HEK293 (cell line): Measurements from ENCODE around the gene NEK7.

Experiments used
- KLF16 ChIP-seq: fragments of 450-650 bp; formaldehyde crosslinking; IDR thresholded peaks from 2 replicates; pipeline ENCODE4 v1.5.1; 2017; ENCODE audit warnings: missing biosample characterization, missing genetic modification characterization
- SETDB1 ChIP-seq: IDR thresholded peaks from one replicate; pipeline ENCODE4 v1.6.1; 2017; ENCODE audit warnings: mild to moderate bottlenecking, low read length, moderate library complexity, mixed read lengths; ENCODE audit not compliant: insufficient read length
- ZNF10 ChIP-seq: fragments of 450-650 bp; formaldehyde crosslinking; IDR thresholded peaks from 2 replicates; pipeline ENCODE4 v1.5.1; 2017; ENCODE audit warnings: missing biosample characterization, missing genetic modification characterization
- ZNF426 ChIP-seq: fragments of 450-650 bp; formaldehyde crosslinking; IDR thresholded peaks from 2 replicates; pipeline ENCODE4 v1.5.1; 2017; ENCODE audit warnings: missing biosample characterization, missing genetic modification characterization, mild to moderate bottlenecking, inconsistent platforms, moderate library complexity
- ZNF596 ChIP-seq: fragments of 450-650 bp; IDR thresholded peaks from 2 replicates; pipeline ENCODE4 v1.5.0; 2018; ENCODE audit warnings: missing biosample characterization, mild to moderate bottlenecking, missing genetic modification characterization, moderate library complexity
- ZNF610 ChIP-seq: fragments of 450-650 bp; formaldehyde crosslinking; IDR thresholded peaks from 2 replicates; pipeline ENCODE4 v1.5.1; 2016; ENCODE audit warnings: missing biosample characterization, missing genetic modification characterization, borderline replicate concordance
- ZNF76 ChIP-seq: fragments of 450-650 bp; formaldehyde crosslinking; IDR thresholded peaks from 2 replicates; pipeline ENCODE4; 2016; ENCODE audit warnings: low read depth, missing biosample characterization, missing genetic modification characterization, borderline replicate concordance
- TF ChIP-seq, protein P1 (sequence below): fragments of 450-650 bp; formaldehyde crosslinking; IDR thresholded peaks from 2 replicates; pipeline ENCODE4 v1.5.1; 2016; ENCODE audit warnings: missing biosample characterization, missing genetic modification characterization
- TF ChIP-seq, protein P2 (sequence below): fragments of 450-650 bp; formaldehyde crosslinking; IDR thresholded peaks from 2 replicates; pipeline ENCODE4 v1.5.1; 2016; ENCODE audit warnings: missing biosample characterization, missing genetic modification characterization
- TF ChIP-seq, protein P3 (sequence below): fragments of 450-650 bp; formaldehyde crosslinking; IDR thresholded peaks from 2 replicates; pipeline ENCODE4 v1.5.1; 2016; ENCODE audit warnings: missing biosample characterization, missing genetic modification characterization
- TF ChIP-seq, protein P4 (sequence below): fragments of 450-650 bp; formaldehyde crosslinking; IDR thresholded peaks from 2 replicates; pipeline ENCODE4 v1.5.1; 2016; ENCODE audit warnings: missing biosample characterization, missing genetic modification characterization

DNA sequence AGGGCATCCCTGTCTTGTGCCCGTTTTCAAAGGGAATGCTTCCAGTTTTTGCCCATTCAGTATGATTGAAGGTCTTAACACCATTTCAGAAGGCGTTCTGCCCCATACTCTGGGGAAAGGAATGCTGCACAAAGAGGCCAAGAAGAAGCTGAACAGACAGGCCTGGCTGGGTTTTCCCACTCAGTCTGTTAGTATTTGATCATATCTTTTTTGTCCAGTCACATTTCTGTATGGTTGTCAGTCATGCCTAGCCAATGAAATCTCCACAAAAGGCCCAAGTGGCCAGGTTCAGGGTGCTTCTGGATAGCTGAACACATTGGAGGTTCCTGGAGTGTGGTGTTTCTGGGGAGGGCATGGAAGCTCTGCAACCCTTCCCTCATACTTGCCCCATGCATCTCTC lies 72.1 kb downstream of the NEK7 start:
- TF ChIP-seq, protein P1, sequence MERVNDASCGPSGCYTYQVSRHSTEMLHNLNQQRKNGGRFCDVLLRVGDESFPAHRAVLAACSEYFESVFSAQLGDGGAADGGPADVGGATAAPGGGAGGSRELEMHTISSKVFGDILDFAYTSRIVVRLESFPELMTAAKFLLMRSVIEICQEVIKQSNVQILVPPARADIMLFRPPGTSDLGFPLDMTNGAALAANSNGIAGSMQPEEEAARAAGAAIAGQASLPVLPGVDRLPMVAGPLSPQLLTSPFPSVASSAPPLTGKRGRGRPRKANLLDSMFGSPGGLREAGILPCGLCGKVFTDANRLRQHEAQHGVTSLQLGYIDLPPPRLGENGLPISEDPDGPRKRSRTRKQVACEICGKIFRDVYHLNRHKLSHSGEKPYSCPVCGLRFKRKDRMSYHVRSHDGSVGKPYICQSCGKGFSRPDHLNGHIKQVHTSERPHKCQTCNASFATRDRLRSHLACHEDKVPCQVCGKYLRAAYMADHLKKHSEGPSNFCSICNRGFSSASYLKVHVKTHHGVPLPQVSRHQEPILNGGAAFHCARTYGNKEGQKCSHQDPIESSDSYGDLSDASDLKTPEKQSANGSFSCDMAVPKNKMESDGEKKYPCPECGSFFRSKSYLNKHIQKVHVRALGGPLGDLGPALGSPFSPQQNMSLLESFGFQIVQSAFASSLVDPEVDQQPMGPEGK (tag by site-specific recombination): no peak
- no peak for TF ChIP-seq ZNF76 (tag by site-specific recombination)
- TF ChIP-seq KLF16 (tag by site-specific recombination): no peak
- TF ChIP-seq SETDB1: no peak
- TF ChIP-seq, protein P2, sequence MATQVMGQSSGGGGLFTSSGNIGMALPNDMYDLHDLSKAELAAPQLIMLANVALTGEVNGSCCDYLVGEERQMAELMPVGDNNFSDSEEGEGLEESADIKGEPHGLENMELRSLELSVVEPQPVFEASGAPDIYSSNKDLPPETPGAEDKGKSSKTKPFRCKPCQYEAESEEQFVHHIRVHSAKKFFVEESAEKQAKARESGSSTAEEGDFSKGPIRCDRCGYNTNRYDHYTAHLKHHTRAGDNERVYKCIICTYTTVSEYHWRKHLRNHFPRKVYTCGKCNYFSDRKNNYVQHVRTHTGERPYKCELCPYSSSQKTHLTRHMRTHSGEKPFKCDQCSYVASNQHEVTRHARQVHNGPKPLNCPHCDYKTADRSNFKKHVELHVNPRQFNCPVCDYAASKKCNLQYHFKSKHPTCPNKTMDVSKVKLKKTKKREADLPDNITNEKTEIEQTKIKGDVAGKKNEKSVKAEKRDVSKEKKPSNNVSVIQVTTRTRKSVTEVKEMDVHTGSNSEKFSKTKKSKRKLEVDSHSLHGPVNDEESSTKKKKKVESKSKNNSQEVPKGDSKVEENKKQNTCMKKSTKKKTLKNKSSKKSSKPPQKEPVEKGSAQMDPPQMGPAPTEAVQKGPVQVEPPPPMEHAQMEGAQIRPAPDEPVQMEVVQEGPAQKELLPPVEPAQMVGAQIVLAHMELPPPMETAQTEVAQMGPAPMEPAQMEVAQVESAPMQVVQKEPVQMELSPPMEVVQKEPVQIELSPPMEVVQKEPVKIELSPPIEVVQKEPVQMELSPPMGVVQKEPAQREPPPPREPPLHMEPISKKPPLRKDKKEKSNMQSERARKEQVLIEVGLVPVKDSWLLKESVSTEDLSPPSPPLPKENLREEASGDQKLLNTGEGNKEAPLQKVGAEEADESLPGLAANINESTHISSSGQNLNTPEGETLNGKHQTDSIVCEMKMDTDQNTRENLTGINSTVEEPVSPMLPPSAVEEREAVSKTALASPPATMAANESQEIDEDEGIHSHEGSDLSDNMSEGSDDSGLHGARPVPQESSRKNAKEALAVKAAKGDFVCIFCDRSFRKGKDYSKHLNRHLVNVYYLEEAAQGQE (tag by site-specific recombination): no peak
- TF ChIP-seq ZNF610 (tag by site-specific recombination): no peak
- TF ChIP-seq ZNF426 (tag by site-specific recombination): no peak
- TF ChIP-seq ZNF596 (tag by site-specific recombination): no peak
- TF ChIP-seq, protein P3, sequence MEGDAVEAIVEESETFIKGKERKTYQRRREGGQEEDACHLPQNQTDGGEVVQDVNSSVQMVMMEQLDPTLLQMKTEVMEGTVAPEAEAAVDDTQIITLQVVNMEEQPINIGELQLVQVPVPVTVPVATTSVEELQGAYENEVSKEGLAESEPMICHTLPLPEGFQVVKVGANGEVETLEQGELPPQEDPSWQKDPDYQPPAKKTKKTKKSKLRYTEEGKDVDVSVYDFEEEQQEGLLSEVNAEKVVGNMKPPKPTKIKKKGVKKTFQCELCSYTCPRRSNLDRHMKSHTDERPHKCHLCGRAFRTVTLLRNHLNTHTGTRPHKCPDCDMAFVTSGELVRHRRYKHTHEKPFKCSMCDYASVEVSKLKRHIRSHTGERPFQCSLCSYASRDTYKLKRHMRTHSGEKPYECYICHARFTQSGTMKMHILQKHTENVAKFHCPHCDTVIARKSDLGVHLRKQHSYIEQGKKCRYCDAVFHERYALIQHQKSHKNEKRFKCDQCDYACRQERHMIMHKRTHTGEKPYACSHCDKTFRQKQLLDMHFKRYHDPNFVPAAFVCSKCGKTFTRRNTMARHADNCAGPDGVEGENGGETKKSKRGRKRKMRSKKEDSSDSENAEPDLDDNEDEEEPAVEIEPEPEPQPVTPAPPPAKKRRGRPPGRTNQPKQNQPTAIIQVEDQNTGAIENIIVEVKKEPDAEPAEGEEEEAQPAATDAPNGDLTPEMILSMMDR: no peak
- TF ChIP-seq, protein P4, sequence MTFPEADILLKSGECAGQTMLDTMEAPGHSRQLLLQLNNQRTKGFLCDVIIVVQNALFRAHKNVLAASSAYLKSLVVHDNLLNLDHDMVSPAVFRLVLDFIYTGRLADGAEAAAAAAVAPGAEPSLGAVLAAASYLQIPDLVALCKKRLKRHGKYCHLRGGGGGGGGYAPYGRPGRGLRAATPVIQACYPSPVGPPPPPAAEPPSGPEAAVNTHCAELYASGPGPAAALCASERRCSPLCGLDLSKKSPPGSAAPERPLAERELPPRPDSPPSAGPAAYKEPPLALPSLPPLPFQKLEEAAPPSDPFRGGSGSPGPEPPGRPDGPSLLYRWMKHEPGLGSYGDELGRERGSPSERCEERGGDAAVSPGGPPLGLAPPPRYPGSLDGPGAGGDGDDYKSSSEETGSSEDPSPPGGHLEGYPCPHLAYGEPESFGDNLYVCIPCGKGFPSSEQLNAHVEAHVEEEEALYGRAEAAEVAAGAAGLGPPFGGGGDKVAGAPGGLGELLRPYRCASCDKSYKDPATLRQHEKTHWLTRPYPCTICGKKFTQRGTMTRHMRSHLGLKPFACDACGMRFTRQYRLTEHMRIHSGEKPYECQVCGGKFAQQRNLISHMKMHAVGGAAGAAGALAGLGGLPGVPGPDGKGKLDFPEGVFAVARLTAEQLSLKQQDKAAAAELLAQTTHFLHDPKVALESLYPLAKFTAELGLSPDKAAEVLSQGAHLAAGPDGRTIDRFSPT: no peak
- TF ChIP-seq ZNF10 (tag by site-specific recombination): no peak
